Loucy (cell line): ENCODE data around the gene ATF1.
"Not testable (repeated sequence)": the region's sequence is repeated elsewhere in the genome, so short reads cannot be mapped to it uniquely, and the experiment has no call there.

Source experiments
- H2AFZ ChIP-seq: fragments of 200-600 bp; sonication (generic); 2 replicates; pipeline ENCODE4 v1.6.0; 2016; ENCODE audit warnings: antibody characterized with exemption, mild to moderate bottlenecking, low read length, moderate library complexity
- H3F3A ChIP-seq: fragments of 200-600 bp; 2 replicates; pipeline ENCODE4 v1.6.0; 2016; ENCODE audit warnings: antibody characterized with exemption, low read depth, mild to moderate bottlenecking
- H3K27me3 ChIP-seq: fragments of 200-600 bp; sonication (generic); 2 replicates; pipeline ENCODE4 v1.6.1; 2014; ENCODE audit warnings: low read length, mild to moderate bottlenecking; ENCODE audit not compliant: insufficient read depth, poor library complexity, severe bottlenecking
- H3K36me3 ChIP-seq: fragments of 200-600 bp; sonication (generic); 2 replicates; pipeline ENCODE4 v1.6.1; 2016; ENCODE audit warnings: low read length; ENCODE audit not compliant: insufficient read depth
- H3K4me1 ChIP-seq: fragments of 200-600 bp; sonication (generic); 2 replicates; pipeline ENCODE4 v1.5.1; 2014; ENCODE audit warnings: low read length, mild to moderate bottlenecking; ENCODE audit not compliant: insufficient read depth, poor library complexity, severe bottlenecking
- H3K4me2 ChIP-seq: fragments of 200-600 bp; sonication (generic); 2 replicates; pipeline ENCODE4 v1.6.0; 2014; ENCODE audit warnings: antibody characterized with exemption, low read length, low read depth, mild to moderate bottlenecking; ENCODE audit not compliant: poor library complexity, severe bottlenecking
- H3K4me3 ChIP-seq: fragments of 200-600 bp; sonication (generic); 2 replicates; pipeline ENCODE4 v1.5.1; 2014; ENCODE audit warnings: low read length, mild to moderate bottlenecking, mixed read lengths; ENCODE audit not compliant: poor library complexity, severe bottlenecking
- H3K79me2 ChIP-seq: fragments of 200-600 bp; sonication (generic); 2 replicates; pipeline ENCODE4 v1.6.1; 2014; ENCODE audit warnings: low read length; ENCODE audit not compliant: insufficient read depth
- H3K9ac ChIP-seq: fragments of 200-600 bp; sonication (generic); 2 replicates; pipeline ENCODE4 v1.6.0; 2014; ENCODE audit warnings: mild to moderate bottlenecking, low read depth, low read length, moderate library complexity; ENCODE audit not compliant: poor library complexity, severe bottlenecking
- H3K9me2 ChIP-seq: fragments of 200-600 bp; sonication (generic); replicated peaks from 2 replicates; pipeline ENCODE4 v1.6.1; 2016; ENCODE audit warnings: low read depth, low read length, mixed read lengths
- H3K9me3 ChIP-seq: fragments of 200-600 bp; sonication (generic); 2 replicates; pipeline ENCODE4 v1.6.1; 2014; ENCODE audit warnings: mild to moderate bottlenecking, antibody characterized with exemption, low read length, low read depth; ENCODE audit not compliant: insufficient read depth
- H4K20me1 ChIP-seq: fragments of 200-600 bp; sonication (generic); 2 replicates; pipeline ENCODE4 v1.6.0; 2014; ENCODE audit warnings: antibody characterized with exemption, low read length, mild to moderate bottlenecking; ENCODE audit not compliant: insufficient read depth, poor library complexity, severe bottlenecking
- CTCF ChIP-seq: fragments of 200-600 bp; sonication (generic); conservative IDR thresholded peaks from 2 replicates; pipeline ENCODE4 v1.5.1; 2014; ENCODE audit warnings: mild to moderate bottlenecking, antibody characterized with exemption, low read length
- EZH2phosphoT487 ChIP-seq: fragments of 200-600 bp; IDR thresholded peaks from 2 replicates; pipeline ENCODE4 v1.6.1; 2018; ENCODE audit warnings: antibody characterized with exemption, mild to moderate bottlenecking, moderate library complexity, borderline replicate concordance

The ATF1 gene

DNA sequence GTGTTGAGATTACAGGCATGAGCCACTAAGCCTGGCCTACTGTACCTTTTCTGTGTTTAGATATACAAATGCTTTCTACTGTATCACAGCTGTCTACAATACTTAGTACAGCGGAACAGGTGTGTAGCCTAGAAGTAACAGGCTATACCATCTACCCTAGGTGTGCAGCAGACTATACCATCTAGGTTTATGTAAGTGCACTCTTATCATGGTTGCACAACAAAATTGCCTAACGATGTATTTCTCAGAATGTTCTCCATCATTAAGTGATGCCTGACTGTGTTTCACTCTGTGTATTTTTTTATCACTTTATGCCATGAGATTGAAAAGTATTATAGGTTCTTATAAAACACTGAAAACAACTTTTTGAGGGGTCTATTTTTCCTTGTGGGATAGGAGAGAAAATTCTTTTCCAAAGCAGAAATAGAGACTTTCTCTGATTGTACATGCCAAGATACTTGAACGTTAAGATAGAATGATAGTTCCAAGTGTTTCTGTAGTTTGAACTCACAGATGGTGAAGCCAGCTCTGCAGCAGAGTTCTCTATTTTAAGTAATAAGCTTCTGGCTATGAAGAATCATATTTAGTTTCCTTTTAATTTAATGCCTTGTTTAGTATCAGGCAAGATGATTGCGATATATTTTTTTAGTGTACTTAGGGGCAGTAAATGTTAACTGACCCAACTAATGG is 95.9 kb downstream of the ATF1 start:
- no peaks in the 10 kb centered on the region for H3K9me2 ChIP-seq
- no peaks in the 10 kb centered on the region for H4K20me1 ChIP-seq
- H3K79me2 ChIP-seq = no peaks in the 10 kb centered on the region
- H3K36me3 ChIP-seq = no peaks in the 10 kb centered on the region
- H3K9me3 ChIP-seq = 0 out of 2 replicates have a peak, but pooled peaks cover 4% of the 10 kb centered on the region
- H3K4me1 ChIP-seq = no peaks in the 10 kb centered on the region
- H2AFZ ChIP-seq = no peak overlapping the region
- no peaks in the 10 kb centered on the region for H3K27me3 ChIP-seq
- H3K4me3 ChIP-seq = no peak overlapping the region
- no peaks in the 10 kb centered on the region for H3F3A ChIP-seq
- H3K4me2 ChIP-seq = no peak overlapping the region
- TF ChIP-seq CTCF (no peak), EZH2phosphoT487 (no peak)
- no peak overlapping the region for H3K9ac ChIP-seq

GRCh38 chr12:50862316-50862715 is 98.4 kb downstream of the ATF1 start:
- Histone ChIP-seq H3K9me3 (peaks cover 2% of the 10 kb centered on the region; the same call in 1 of the 2 replicates), H3K79me2 (no peaks in the 10 kb centered on the region), H4K20me1 (no peaks in the 10 kb centered on the region), H3K4me2 (no peak overlapping the region), H3K36me3 (no peaks in the 10 kb centered on the region), H2AFZ (no peak overlapping the region), H3K4me3 (no peak overlapping the region), H3K9ac (no peak overlapping the region), H3F3A (no peaks in the 10 kb centered on the region), H3K27me3 (no peaks in the 10 kb centered on the region), H3K9me2 (no peaks in the 10 kb centered on the region), H3K4me1 (no peaks in the 10 kb centered on the region)
- TF ChIP-seq CTCF = no peak
- no peak for TF ChIP-seq EZH2phosphoT487

DNA sequence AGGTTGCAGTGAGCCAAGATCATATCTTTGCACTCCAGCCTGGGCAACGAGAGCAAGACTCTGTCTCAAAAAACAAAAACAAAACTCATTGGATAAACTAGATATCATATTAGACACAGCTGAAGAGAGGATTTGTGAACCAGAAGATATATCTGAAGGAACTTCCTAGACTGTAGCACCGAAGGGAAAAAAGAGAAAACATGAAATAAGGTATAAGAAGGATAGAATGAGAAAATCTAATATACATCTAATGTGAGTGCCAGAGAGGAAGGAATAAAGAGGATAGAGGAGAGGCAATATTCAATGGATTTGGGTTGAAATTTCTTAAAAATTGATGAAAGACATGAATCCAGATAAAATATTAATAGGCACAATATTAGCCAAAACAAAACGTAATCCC is 101.4 kb downstream of the ATF1 start:
- Histone ChIP-seq H3K9me2 (no peaks in the 10 kb centered on the region), H3K27me3 (no peaks in the 10 kb centered on the region), H3F3A (no peaks in the 10 kb centered on the region), H3K4me1 (no peaks in the 10 kb centered on the region), H4K20me1 (no peaks in the 10 kb centered on the region), H2AFZ (no peak overlapping the region), H3K79me2 (no peaks in the 10 kb centered on the region), H3K36me3 (no peaks in the 10 kb centered on the region), H3K9ac (no peak overlapping the region), H3K9me3 (peaks cover 2% of the 10 kb centered on the region; the same call in 1 of the 2 replicates), H3K4me2 (no peak overlapping the region), H3K4me3 (no peak overlapping the region)
- no peak for TF ChIP-seq CTCF
- no peak for TF ChIP-seq EZH2phosphoT487

DNA sequence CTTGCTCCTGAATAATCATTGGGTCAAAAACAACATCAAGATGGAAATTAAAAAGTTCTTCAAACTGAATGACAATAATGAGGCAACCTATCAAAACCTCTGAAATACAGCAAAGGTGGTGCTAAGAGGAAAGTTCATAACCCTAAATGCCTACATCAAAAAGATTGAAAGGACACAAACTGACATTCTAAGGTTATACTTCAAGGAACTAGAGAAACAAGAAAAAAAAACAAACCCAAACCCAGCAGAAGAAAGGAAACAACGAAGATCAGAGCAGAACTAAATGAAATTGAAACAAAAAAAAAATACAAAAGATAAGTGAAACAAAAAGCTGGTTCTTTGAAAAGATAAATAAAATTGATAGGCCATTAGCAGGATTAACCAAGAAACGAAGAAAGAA is 105.0 kb downstream of the ATF1 start:
- H3K4me1 ChIP-seq, H3K36me3 ChIP-seq, H3K79me2 ChIP-seq, H2AFZ ChIP-seq, H3K9me3 ChIP-seq, H3K9me2 ChIP-seq, H3F3A ChIP-seq, H3K27me3 ChIP-seq, H3K4me3 ChIP-seq, H4K20me1 ChIP-seq, H3K9ac ChIP-seq, H3K4me2 ChIP-seq: not testable (repeated sequence)
